Inferior parietal cortex (tissue), 1 donor: ENCODE data around the gene FAM237A.

ENCODE experiments used
- DNase-seq: peaks from one replicate; pipeline ENCODE4 v3.0.0-alpha.2; 2016; ENCODE audit errors: extremely low spot score

FAM237A gene

GRCh38 chr2:206642075-206643025 lies at the start of gene FAM237A:
TSS of gene FAM237A (plus strand) at chr2:206642487. CDS start at chr2:206644237, 1,750 bp downstream.
- peak; percentile 29 for DNase-seq

- peak; percentile 50 for DNase-seq
Observed at GRCh38 chr2:206597717-206598218, 44.5 kb upstream of the FAM237A start.

GRCh38 chr2:206603243-206603642 lies 39.0 kb upstream of the FAM237A start:
- no peak for DNase-seq

GRCh38 chr2:206610451-206610850 lies 31.8 kb upstream of the FAM237A start:
- no peak for DNase-seq

GRCh38 chr2:206611191-206611590 lies 31.1 kb upstream of the FAM237A start:
- DNase-seq, result no peak

GRCh38 chr2:206611736-206612135 lies 30.6 kb upstream of the FAM237A start:
- no peak for DNase-seq

GRCh38 chr2:206614811-206615210 lies 27.5 kb upstream of the FAM237A start:
- DNase-seq, result no peak

GRCh38 chr2:206615417-206616089 lies 26.7 kb upstream of the FAM237A start:
- no peak for DNase-seq

GRCh38 chr2:206616151-206616550 lies 26.1 kb upstream of the FAM237A start:
- DNase-seq, result no peak

GRCh38 chr2:206619011-206619410 lies 23.3 kb upstream of the FAM237A start:
- DNase-seq, result no peak

GRCh38 chr2:206626108-206626507 lies 16.2 kb upstream of the FAM237A start:
- DNase-seq, result no peak

GRCh38 chr2:206627632-206628031 lies 14.7 kb upstream of the FAM237A start:
- DNase-seq, result no peak

GRCh38 chr2:206631340-206631739 lies 10.9 kb upstream of the FAM237A start:
- DNase-seq, result no peak

- no peak for DNase-seq
Observed at GRCh38 chr2:206635015-206635414, 7.3 kb upstream of the FAM237A start.

GRCh38 chr2:206639636-206640035 lies 2.7 kb upstream of the FAM237A start:
- DNase-seq, result no peak

- no peak for DNase-seq
Observed at GRCh38 chr2:206641226-206641625, 1.1 kb upstream of the FAM237A start.

- DNase-seq, result no peak
Observed at GRCh38 chr2:206647985-206648384, 5.7 kb downstream of the FAM237A start.

- DNase-seq, result no peak
Observed at GRCh38 chr2:206657087-206657486, 14.8 kb downstream of the FAM237A start.

GRCh38 chr2:206665251-206665650 lies 23.0 kb downstream of the FAM237A start:
- DNase-seq, result no peak

- no peak for DNase-seq
Observed at GRCh38 chr2:206670531-206671319, 28.4 kb downstream of the FAM237A start.

GRCh38 chr2:206683546-206683945 lies 41.3 kb downstream of the FAM237A start:
- no peak for DNase-seq

- no peak for DNase-seq
Observed at GRCh38 chr2:206688453-206688852, 46.2 kb downstream of the FAM237A start.
